ENCODE results near the gene ECE2.

GRCh38 chr3:184290331-184290730 is 14.5 kb downstream of the ECE2 start:
- no peak for TF ChIP-seq TAF1 (IDR thresholded peaks at IDR 0.05; ENCODE audit: borderline replicate concordance, low read depth, low read length)
- TF ChIP-seq, protein P1, sequence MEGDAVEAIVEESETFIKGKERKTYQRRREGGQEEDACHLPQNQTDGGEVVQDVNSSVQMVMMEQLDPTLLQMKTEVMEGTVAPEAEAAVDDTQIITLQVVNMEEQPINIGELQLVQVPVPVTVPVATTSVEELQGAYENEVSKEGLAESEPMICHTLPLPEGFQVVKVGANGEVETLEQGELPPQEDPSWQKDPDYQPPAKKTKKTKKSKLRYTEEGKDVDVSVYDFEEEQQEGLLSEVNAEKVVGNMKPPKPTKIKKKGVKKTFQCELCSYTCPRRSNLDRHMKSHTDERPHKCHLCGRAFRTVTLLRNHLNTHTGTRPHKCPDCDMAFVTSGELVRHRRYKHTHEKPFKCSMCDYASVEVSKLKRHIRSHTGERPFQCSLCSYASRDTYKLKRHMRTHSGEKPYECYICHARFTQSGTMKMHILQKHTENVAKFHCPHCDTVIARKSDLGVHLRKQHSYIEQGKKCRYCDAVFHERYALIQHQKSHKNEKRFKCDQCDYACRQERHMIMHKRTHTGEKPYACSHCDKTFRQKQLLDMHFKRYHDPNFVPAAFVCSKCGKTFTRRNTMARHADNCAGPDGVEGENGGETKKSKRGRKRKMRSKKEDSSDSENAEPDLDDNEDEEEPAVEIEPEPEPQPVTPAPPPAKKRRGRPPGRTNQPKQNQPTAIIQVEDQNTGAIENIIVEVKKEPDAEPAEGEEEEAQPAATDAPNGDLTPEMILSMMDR (IDR thresholded peaks at IDR 0.05), result no peak
- no peak for TF ChIP-seq RCOR1 (IDR thresholded peaks at IDR 0.05; ENCODE audit: low read length)
- TF ChIP-seq USF1 (IDR thresholded peaks at IDR 0.05; ENCODE audit: borderline replicate concordance, low read depth), result no peak
- TF ChIP-seq TEAD4 (IDR thresholded peaks at IDR 0.05; ENCODE audit: borderline replicate concordance, insufficient read depth), result no peak
- no peak for TF ChIP-seq RAD21 (IDR thresholded peaks at IDR 0.05; ENCODE audit: low read length)
- no peak for TF ChIP-seq NFIC (IDR thresholded peaks at IDR 0.05; ENCODE audit: borderline replicate concordance)
- TF ChIP-seq MEF2A (IDR thresholded peaks at IDR 0.05; ENCODE audit: borderline replicate concordance, low read depth), result no peak
- no peak for TF ChIP-seq YY1 (IDR thresholded peaks at IDR 0.05; ENCODE audit: low read depth)

Measured in SK-N-SH (cell line).